GM11168 (cell line): Measurements from ENCODE around the gene IL27RA.

Source experiments
- in situ Hi-C: fragments of 300-500 bp; cut with MboI; formaldehyde crosslinking; loops from one replicate; pipeline ENCODE4 v1.12.0; 2022; ENCODE audit warnings: low sequenced_read_pairs; ENCODE audit not compliant: unreplicated experiment

Gene IL27RA

GRCh38 chr19:14056069-14056666 is 24.6 kb downstream of the IL27RA start:
- in situ Hi-C loops = loop anchor here (10.0 kb wide), 1 partner anchor 281 kb away; the partner anchor contains the start of gene C19orf53

GRCh38 chr19:14056741-14057356 is 25.3 kb downstream of the IL27RA start:
- in situ Hi-C loops = loop anchor here (10.0 kb wide), 1 partner anchor 282 kb away; the partner anchor contains the start of gene C19orf53

- in situ Hi-C loops = loop anchor here (10.0 kb wide), 1 partner anchor 284 kb away; the partner anchor contains the start of gene C19orf53
Observed at GRCh38 chr19:14058182-14059092, 26.9 kb downstream of the IL27RA start.

GRCh38 chr19:14059093-14059480 is 27.5 kb downstream of the IL27RA start:
- in situ Hi-C loops = loop anchor here (10.0 kb wide), 1 partner anchor 284 kb away; the partner anchor contains the start of gene C19orf53

- in situ Hi-C loops = loop anchor here (10.0 kb wide), 1 partner anchor 285 kb away; the partner anchor contains the start of gene C19orf53
Observed at GRCh38 chr19:14059652-14060155, 28.1 kb downstream of the IL27RA start.

- in situ Hi-C loops = no loop called here
Observed at GRCh38 chr19:14061081-14061749, 29.7 kb downstream of the IL27RA start.

- in situ Hi-C loops = no loop called here
Observed at GRCh38 chr19:14061751-14062557, 30.4 kb downstream of the IL27RA start, which contains the start of gene PALM3. Gene PALM3, minus strand, starts transcription at chr19:14062076. Its CDS starts 96 bp downstream, at chr19:14061980.

GRCh38 chr19:14062558-14062855 is 30.9 kb downstream of the IL27RA start:
- in situ Hi-C loops = no loop called here

GRCh38 chr19:14063105-14063504 is 31.5 kb downstream of the IL27RA start:
- in situ Hi-C loops = no loop called here

GRCh38 chr19:14066134-14066533 is 34.6 kb downstream of the IL27RA start:
- in situ Hi-C loops = no loop called here

- in situ Hi-C loops = loop anchor here (5.0 to 10.0 kb wide), 2 partner anchors 188 to 476 kb away; no protein-coding TSS in a partner anchor
Observed at GRCh38 chr19:14070268-14071050, 38.9 kb downstream of the IL27RA start.

GRCh38 chr19:14072535-14073260 is 41.1 kb downstream of the IL27RA start, which contains the start of gene MISP3:
Gene MISP3, plus strand, starts transcription at chr19:14072786. Its CDS starts 524 bp downstream, at chr19:14073310.
- in situ Hi-C loops = loop anchor here (5.0 to 10.0 kb wide), 2 partner anchors 190 to 478 kb away; no protein-coding TSS in a partner anchor

- in situ Hi-C loops = loop anchor here (5.0 to 10.0 kb wide), 2 partner anchors 191 to 479 kb away; no protein-coding TSS in a partner anchor
Observed at GRCh38 chr19:14073261-14073924, 41.8 kb downstream of the IL27RA start.

GRCh38 chr19:14073925-14074838 is 42.6 kb downstream of the IL27RA start:
- in situ Hi-C loops = loop anchor here (5.0 to 10.0 kb wide), 2 partner anchors 192 to 479 kb away; no protein-coding TSS in a partner anchor

GRCh38 chr19:14078411-14078810 is 46.8 kb downstream of the IL27RA start:
- in situ Hi-C loops = loop anchor here (10.0 kb wide), 1 partner anchor 484 kb away; no protein-coding TSS in a partner anchor
